ENCODE data around the gene MRC1. TPM values are rescaled to one million over a fixed set of nuclear protein-coding genes. Genes with fewer than 3 reads are reported as not detected.

Gene MRC1
- polyA plus RNA-seq, 2 of the 4 experiments (the other 2 are of a cell fraction), result not detected

GRCh38 chr10:17780727-17781126 is 28.4 kb upstream of the MRC1 start:
- CTCF ChIA-PET, result interaction anchor here (1.1 kb wide), 1 partner anchor 171 kb away, joined by 3 read pairs; no protein-coding TSS in a partner anchor
- Histone ChIP-seq H3K27ac (peak overlapping the region in 1 of 2 experiments; percentile 5; a peak in 1 of 6 replicates), H3K9me3 (no peaks in the 10 kb centered on the region), H3K4me2 (no peak overlapping the region), H3K4me1 (peaks cover 34% of the 10 kb centered on the region), H3K4me3 (no peak overlapping the region)
- TF ChIP-seq ZSCAN20 (CRISPR knock-in tag; IDR thresholded peaks at IDR 0.05), result no peak
- no peak for ATAC-seq
- no peak for FAIRE-seq
- DNase-seq (ENCODE audit: low read depth in 1 of 2, low spot score in 1 of 2), result no peak
- POLR2A ChIA-PET, result no interaction called here
- 82% methylated on average over 4 of the region's 4 CpGs for WGBS (ENCODE audit: missing lambda C conversion rate)

- WGBS (ENCODE audit: missing lambda C conversion rate), result 72% methylated on average over 2 of the region's 2 CpGs
- ChIA-PET CTCF (interaction anchor here (1.4 to 2.2 kb wide), 2 partner anchors 11 to 12 kb away, joined by 3 to 8 read pairs; no protein-coding TSS in a partner anchor), POLR2A (interaction anchor here (1.1 kb wide), 1 partner anchor 138 kb away, joined by 3 read pairs; the partner anchor contains the start of gene STAM)
- DNase-seq (ENCODE audit: low read depth in 1 of 2, low spot score in 1 of 2) (peak in 1 of 2 experiments; percentile 31), ATAC-seq (peak in 1 of 2 experiments; percentile 67; a peak in 3 of 6 replicates), FAIRE-seq (no peak)
- Histone ChIP-seq H3K27ac (0 out of 6 replicates have a peak overlapping the region, but pooled peaks of 1 of the 2 experiments have one; percentile 30), H3K4me3 (no peak overlapping the region), H3K9me3 (no peaks in the 10 kb centered on the region), H3K4me1 (peaks cover 43% of the 10 kb centered on the region), H3K4me2 (no peak overlapping the region)
- TF ChIP-seq REST (IDR thresholded peaks at IDR 0.05) (no peak), RAD21 (conservative IDR thresholded peaks at IDR 0.05 in 1 of 2, IDR thresholded peaks at IDR 0.05 in 1 of 2) (peak in 1 of 2 experiments; percentile 18; a peak in 1 of 5 replicates)
These were observed 27.3 kb upstream of the MRC1 start for GRCh38 chr10:17781856-17782255.

- Histone ChIP-seq H3K27ac (peak overlapping the region; percentile 69 to 82), H3K9me3 (no peaks in the 10 kb centered on the region), H3K4me1 (peaks cover 55% of the 10 kb centered on the region), H3K4me3 (no peak overlapping the region), H3K4me2 (peak overlapping the region; percentile 67)
- FAIRE-seq (no peak), DNase-seq (ENCODE audit: low read depth in 1 of 2, low spot score in 1 of 2) (peak in 1 of 2 experiments; percentile 75), ATAC-seq (peak; percentile 56 to 65)
- CTCF ChIA-PET, result interaction anchor here (0.5 to 2.2 kb wide), 3 partner anchors 10 to 71 kb away, joined by 3 to 8 read pairs (median 4); no protein-coding TSS in a partner anchor
- TF ChIP-seq ZSCAN20 (CRISPR knock-in tag; IDR thresholded peaks at IDR 0.05), result no peak
- TF ChIP-seq RARB (CRISPR knock-in tag; IDR thresholded peaks at IDR 0.05), result no peak
- no peak for TF ChIP-seq GATA3 (IDR thresholded peaks at IDR 0.05; ENCODE audit: borderline replicate concordance)
- TF ChIP-seq PBX3 (IDR thresholded peaks at IDR 0.05), result no peak
- TF ChIP-seq EP300 (IDR thresholded peaks at IDR 0.05), result peak; percentile 34 to 40; a peak in 2 of 5 replicates
- peak; percentile 51; the same call in 1 of the 2 replicates for TF ChIP-seq JUNB (IDR thresholded peaks at IDR 0.05)
- TF ChIP-seq MAX (IDR thresholded peaks at IDR 0.05), result peak; percentile 51; the same call in 1 of the 2 replicates
- no peak for TF ChIP-seq CEBPB (IDR thresholded peaks at IDR 0.05)
- no peak for TF ChIP-seq CHD4 (IDR thresholded peaks at IDR 0.05; ENCODE audit: borderline replicate concordance)
- no peak for TF ChIP-seq RAD21 (conservative IDR thresholded peaks at IDR 0.05 in 1 of 2, IDR thresholded peaks at IDR 0.05 in 1 of 2)
- no peak for TF ChIP-seq ATOH8 (CRISPR knock-in tag; IDR thresholded peaks at IDR 0.05; ENCODE audit: low read depth)
- TF ChIP-seq NFE2L2 (conservative IDR thresholded peaks at IDR 0.05; ENCODE audit: low read length), result no peak
- TF ChIP-seq EHMT2 (IDR thresholded peaks at IDR 0.05; ENCODE audit: low read depth), result no peak
- 52% methylated on average over 16 of the region's 16 CpGs for WGBS (ENCODE audit: missing lambda C conversion rate)
- POLR2A ChIA-PET, result interaction anchor here (1.1 kb wide), 1 partner anchor 139 kb away, joined by 3 read pairs; the partner anchor contains the start of gene STAM
These were observed 26.1 kb upstream of the MRC1 start for GRCh38 chr10:17782921-17783665.
